Smooth muscle cell (in vitro differentiated cells): ENCODE data around the gene CCL15. TPM values are rescaled to one million over a fixed set of nuclear protein-coding genes. Genes with fewer than 3 reads are reported as not detected.

ENCODE experiments used
- DNase-seq: peaks from one replicate; lab custom pipeline; 2025; ENCODE audit not compliant: unreplicated experiment; lab: John Stamatoyannopoulos, UW
- H2AFZ ChIP-seq: fragments of 200-600 bp; sonication (generic); 2 replicates; pipeline ENCODE4 v1.6.0; 2016; ENCODE audit warnings: antibody characterized with exemption, low read depth, mild to moderate bottlenecking
- H3F3A ChIP-seq: fragments of 200-600 bp; sonication (generic); 2 replicates; pipeline ENCODE4 v1.6.0; 2017; ENCODE audit warnings: antibody characterized with exemption, low read depth
- H3K27ac ChIP-seq: fragments of 200-600 bp; sonication (generic); 2 replicates; pipeline ENCODE4 v1.5.1; 2016; ENCODE audit warnings: low read depth, mild to moderate bottlenecking
- H3K27me3 ChIP-seq: fragments of 200-600 bp; sonication (generic); 2 replicates; pipeline ENCODE4 v1.6.1; 2016; ENCODE audit warnings: low read depth, mild to moderate bottlenecking
- H3K36me3 ChIP-seq: fragments of 200-600 bp; sonication (generic); 2 replicates; pipeline ENCODE4 v1.5.1; 2016; ENCODE audit warnings: low read depth
- H3K4me1 ChIP-seq: fragments of 200-600 bp; sonication (generic); 2 replicates; pipeline ENCODE4 v1.5.1; 2016; ENCODE audit warnings: low read depth
- H3K4me2 ChIP-seq: fragments of 200-600 bp; sonication (generic); 2 replicates; pipeline ENCODE4 v1.6.0; 2016; ENCODE audit warnings: mild to moderate bottlenecking
- H3K4me3 ChIP-seq: fragments of 200-600 bp; sonication (generic); 2 replicates; pipeline ENCODE4 v1.5.1; 2016; ENCODE audit warnings: mild to moderate bottlenecking
- H3K79me2 ChIP-seq: fragments of 200-600 bp; sonication (generic); 2 replicates; pipeline ENCODE4 v1.6.0; 2016; ENCODE audit warnings: low read depth, mild to moderate bottlenecking
- H3K9ac ChIP-seq: fragments of 200-600 bp; sonication (generic); 2 replicates; pipeline ENCODE4 v1.6.0; 2016; ENCODE audit warnings: low read depth
- H3K9me3 ChIP-seq: fragments of 200-600 bp; sonication (generic); replicated peaks from 2 replicates; pipeline ENCODE4 v1.5.1; 2016; ENCODE audit warnings: low read depth
- H4K20me1 ChIP-seq: fragments of 200-600 bp; sonication (generic); 2 replicates; pipeline ENCODE4 v1.6.0; 2016; ENCODE audit warnings: low read depth
- WGBS: methylation state at CpG from one replicate; pipeline ENCODE4 v1.1.7; 2016; ENCODE audit warnings: low lambda C conversion rate; 5-methylcytosine and 5-hydroxymethylcytosine counted together
- polyA plus RNA-seq: library from polyadenylated mRNA; unstranded; fragments of >200 nt; fragmentation: Nextera tagmentation; extraction: Ambion mirVana; gene quantifications from 2 replicates; pipeline ENCODE4 v1.2.1, GENCODE V29; 2016
- total RNA-seq: library from RNA; depleted of rRNA; stranded (reverse); fragments of >200 nt; gene quantifications from 2 replicates; pipeline ENCODE4 v1.2.3, GENCODE V29; 2014
- TF ChIP-seq, protein P1 (sequence below): fragments of 200-600 bp; sonication (generic); IDR thresholded peaks from 2 replicates; pipeline ENCODE4 v1.5.1; 2017; ENCODE audit warnings: borderline replicate concordance, mild to moderate bottlenecking, antibody characterized with exemption; ENCODE audit not compliant: insufficient read depth, poor library complexity, severe bottlenecking

Gene CCL15
- total and polyA plus RNA-seq, 2 experiments from 2014 or later = not detected

DNA sequence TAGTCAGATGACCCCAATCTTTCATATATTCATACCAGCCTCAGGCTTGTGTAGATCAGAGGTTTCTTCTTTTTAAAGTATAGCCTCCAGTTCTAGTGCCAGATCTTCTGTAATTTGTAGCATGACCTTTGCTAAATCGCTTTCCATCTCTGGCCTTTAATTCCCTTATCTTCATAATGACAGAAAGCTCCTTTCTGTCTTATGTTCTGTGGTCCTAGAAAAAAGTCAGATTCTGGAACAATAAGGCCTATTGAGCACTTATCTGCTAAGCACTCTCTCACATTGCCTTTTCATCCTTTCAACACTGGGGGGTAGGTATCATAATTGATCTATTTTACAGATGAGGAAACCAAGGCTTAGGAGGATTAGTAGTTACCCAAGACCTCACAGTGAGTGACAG, 29.3 kb downstream of the CCL15 start:
- Histone ChIP-seq H3F3A (no peaks in the 10 kb centered on the region), H3K9ac (no peak overlapping the region), H2AFZ (no peak overlapping the region), H3K27me3 (peaks cover 7% of the 10 kb centered on the region), H3K27ac (no peak overlapping the region), H3K4me2 (no peak overlapping the region), H3K36me3 (no peaks in the 10 kb centered on the region), H3K79me2 (no peaks in the 10 kb centered on the region), H4K20me1 (no peaks in the 10 kb centered on the region), H3K9me3 (no peaks in the 10 kb centered on the region), H3K4me3 (no peak overlapping the region), H3K4me1 (no peaks in the 10 kb centered on the region)
- no peak for DNase-seq
- 19% methylated on average over 1 of the region's 1 CpG for WGBS
- TF ChIP-seq, protein P1, sequence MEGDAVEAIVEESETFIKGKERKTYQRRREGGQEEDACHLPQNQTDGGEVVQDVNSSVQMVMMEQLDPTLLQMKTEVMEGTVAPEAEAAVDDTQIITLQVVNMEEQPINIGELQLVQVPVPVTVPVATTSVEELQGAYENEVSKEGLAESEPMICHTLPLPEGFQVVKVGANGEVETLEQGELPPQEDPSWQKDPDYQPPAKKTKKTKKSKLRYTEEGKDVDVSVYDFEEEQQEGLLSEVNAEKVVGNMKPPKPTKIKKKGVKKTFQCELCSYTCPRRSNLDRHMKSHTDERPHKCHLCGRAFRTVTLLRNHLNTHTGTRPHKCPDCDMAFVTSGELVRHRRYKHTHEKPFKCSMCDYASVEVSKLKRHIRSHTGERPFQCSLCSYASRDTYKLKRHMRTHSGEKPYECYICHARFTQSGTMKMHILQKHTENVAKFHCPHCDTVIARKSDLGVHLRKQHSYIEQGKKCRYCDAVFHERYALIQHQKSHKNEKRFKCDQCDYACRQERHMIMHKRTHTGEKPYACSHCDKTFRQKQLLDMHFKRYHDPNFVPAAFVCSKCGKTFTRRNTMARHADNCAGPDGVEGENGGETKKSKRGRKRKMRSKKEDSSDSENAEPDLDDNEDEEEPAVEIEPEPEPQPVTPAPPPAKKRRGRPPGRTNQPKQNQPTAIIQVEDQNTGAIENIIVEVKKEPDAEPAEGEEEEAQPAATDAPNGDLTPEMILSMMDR = no peak

- no peaks in the 10 kb centered on the region for H3K9me3 ChIP-seq
- DNase-seq = peak; percentile 31
- H3K4me1 ChIP-seq = no peaks in the 10 kb centered on the region
- no peak overlapping the region for H3K9ac ChIP-seq
- H3K27ac ChIP-seq = no peak overlapping the region
- H3K4me2 ChIP-seq = no peak overlapping the region
- H2AFZ ChIP-seq = no peak overlapping the region
- no peaks in the 10 kb centered on the region for H3K79me2 ChIP-seq
- no peaks in the 10 kb centered on the region for H3K36me3 ChIP-seq
- TF ChIP-seq, protein P1 = peak; percentile 73
- H3K4me3 ChIP-seq = no peak overlapping the region
- H3F3A ChIP-seq = no peaks in the 10 kb centered on the region
- no peaks in the 10 kb centered on the region for H4K20me1 ChIP-seq
- no peaks in the 10 kb centered on the region for H3K27me3 ChIP-seq
- 48% methylated on average over 8 of the region's 8 CpGs for WGBS
Measured at GRCh38 chr17:35969558-35970380, 31.6 kb downstream of the CCL15 start.

GRCh38 chr17:35968520-35969054, 32.8 kb downstream of the CCL15 start:
- TF ChIP-seq, protein P1 = no peak
- H3K27ac ChIP-seq = no peak overlapping the region
- WGBS = 85% methylated on average over 10 of the region's 10 CpGs

GRCh38 chr17:35965272-35965671, 36.1 kb downstream of the CCL15 start:
- whole genome bisulfite sequencing = 93% methylated on average over 7 of the region's 7 CpGs
- Histone ChIP-seq H3K4me2 (no peak overlapping the region), H3K27ac (no peak overlapping the region), H4K20me1 (no peaks in the 10 kb centered on the region), H2AFZ (no peak overlapping the region), H3K9ac (no peak overlapping the region), H3K4me3 (no peak overlapping the region), H3K79me2 (no peaks in the 10 kb centered on the region), H3F3A (no peaks in the 10 kb centered on the region), H3K9me3 (no peaks in the 10 kb centered on the region), H3K4me1 (no peaks in the 10 kb centered on the region), H3K27me3 (peaks cover 7% of the 10 kb centered on the region), H3K36me3 (no peaks in the 10 kb centered on the region)
- DNase-seq = no peak
- TF ChIP-seq, protein P1 = no peak

More at GRCh38 chr17:35968520-35969054, 32.8 kb downstream of the CCL15 start:
- no peak overlapping the region for H2AFZ ChIP-seq
- H3K9ac ChIP-seq = no peak overlapping the region
- H4K20me1 ChIP-seq = no peaks in the 10 kb centered on the region
- no peak overlapping the region for H3K4me3 ChIP-seq
- no peaks in the 10 kb centered on the region for H3F3A ChIP-seq
- no peaks in the 10 kb centered on the region for H3K4me1 ChIP-seq
- no peaks in the 10 kb centered on the region for H3K36me3 ChIP-seq
- no peaks in the 10 kb centered on the region for H3K79me2 ChIP-seq
- DNase-seq = no peak
- H3K4me2 ChIP-seq = no peak overlapping the region
- peaks cover under 1% of the 10 kb centered on the region for H3K27me3 ChIP-seq
- H3K9me3 ChIP-seq = no peaks in the 10 kb centered on the region
